Kidney (tissue), 14 donors: ENCODE measurements around the gene GNA12. TPM values are rescaled to one million over a fixed set of nuclear protein-coding genes. Genes with fewer than 3 reads are reported as not detected.
A peak's percentile ranks its signal among the peaks of the same experiment; 100 is the strongest.

Experiments used
- DNase-seq, 5 donors: peaks; one replicate each; pipeline ENCODE4 v3.0.0-alpha.2; 2013 to 2020
- FAIRE-seq: peaks from 2 replicates; lab custom pipeline; 2012; peaks lifted over from hg19 to GRCh38; lab: Jason Lieb, UNC
- H3K27ac ChIP-seq, 2 donors: one replicate each; pipeline ENCODE4 v1.7.0; 2013; ENCODE audit warnings: low read depth in 2 of 2, low read length in 2 of 2, inconsistent platforms in 1 of 2
- H3K27me3 ChIP-seq: one replicate; pipeline ENCODE4 v1.7.1; 2013; ENCODE audit warnings: low read length, inconsistent platforms; ENCODE audit not compliant: control insufficient read depth, insufficient read depth
- H3K36me3 ChIP-seq, 3 donors: one replicate each; pipeline versions ENCODE4 v1.7.0 to v1.7.1; 2013; ENCODE audit warnings: low read length in 3 of 3, control low read depth in 1 of 3, inconsistent platforms in 1 of 3; ENCODE audit not compliant: insufficient read depth in 3 of 3, control insufficient read depth in 2 of 3
- H3K4me1 ChIP-seq, 3 donors: one replicate each; pipeline versions ENCODE4 v1.7.0 to v1.7.1; 2013; ENCODE audit warnings: low read length in 3 of 3, inconsistent platforms in 1 of 3, low read depth in 1 of 3; ENCODE audit not compliant: control insufficient read depth in 2 of 3, insufficient read depth in 2 of 3
- H3K4me3 ChIP-seq, 3 donors: one replicate each; pipeline versions ENCODE4 v1.7.0 to v1.8.1; 2013; ENCODE audit warnings: low read length in 3 of 3, control low read depth in 1 of 3, inconsistent platforms in 1 of 3
- H3K9ac ChIP-seq, 3 donors: one replicate each; pipeline versions ENCODE4 v1.7.0 to v1.7.1; 2013; ENCODE audit warnings: low read length in 3 of 3, control low read depth in 1 of 3, inconsistent platforms in 1 of 3
- H3K9me3 ChIP-seq, 3 donors: one replicate each; pipeline versions ENCODE4 v1.7.0 to v1.7.1; 2013; ENCODE audit warnings: low read length in 3 of 3, control low read depth in 1 of 3, inconsistent platforms in 1 of 3; ENCODE audit not compliant: control insufficient read depth in 2 of 3, insufficient read depth in 1 of 3
- intact Hi-C: fragments of 100-400 bp; cut with DNase I; formaldehyde crosslinking; loops from one replicate; pipeline ENCODE4 v1.11.1; 2022
- polyA plus RNA-seq: library from polyadenylated mRNA; stranded (reverse); fragments of 350-450 nt; fragmentation: Illumina TruSeq; extraction: RNeasy Lipid Tissue Mini Kit (QIAGEN cat#74804); gene quantifications from one replicate; pipeline ENCODE4 v1.2.3, GENCODE V29; 2014; ENCODE audit warnings: low read depth, low replicate concordance; ENCODE audit not compliant: insufficient read depth
- total RNA-seq: library from RNA; stranded (reverse); fragmentation: NEBNext Ultra II Directional; extraction: Animal tissue kit (Norgen Biotek cat#: 25700); gene quantifications from one replicate; pipeline ENCODE4 v1.2.1, GENCODE V29; 2021
- TF ChIP-seq, protein P1 (sequence below): IDR thresholded peaks from 3 replicates; pipeline ENCODE4 v1.5.1; 2012; ENCODE audit warnings: mild to moderate bottlenecking, moderate library complexity, borderline replicate concordance; ENCODE audit not compliant: insufficient read depth; ENCODE audit errors: extremely low read depth
- donor health status: control.
- donor health status: control.
- donor health status: control.
- donor health status: control.
- donor health status: control.
- donor health status: DM: yes; HTN: yes; CAD: no.
- donor health status: Normal renal cell carcinoma (clear cell type).

GNA12 gene
- total and polyA plus RNA-seq, 2 donors from 2014 or later: 16.5 to 41.1 TPM

DNA sequence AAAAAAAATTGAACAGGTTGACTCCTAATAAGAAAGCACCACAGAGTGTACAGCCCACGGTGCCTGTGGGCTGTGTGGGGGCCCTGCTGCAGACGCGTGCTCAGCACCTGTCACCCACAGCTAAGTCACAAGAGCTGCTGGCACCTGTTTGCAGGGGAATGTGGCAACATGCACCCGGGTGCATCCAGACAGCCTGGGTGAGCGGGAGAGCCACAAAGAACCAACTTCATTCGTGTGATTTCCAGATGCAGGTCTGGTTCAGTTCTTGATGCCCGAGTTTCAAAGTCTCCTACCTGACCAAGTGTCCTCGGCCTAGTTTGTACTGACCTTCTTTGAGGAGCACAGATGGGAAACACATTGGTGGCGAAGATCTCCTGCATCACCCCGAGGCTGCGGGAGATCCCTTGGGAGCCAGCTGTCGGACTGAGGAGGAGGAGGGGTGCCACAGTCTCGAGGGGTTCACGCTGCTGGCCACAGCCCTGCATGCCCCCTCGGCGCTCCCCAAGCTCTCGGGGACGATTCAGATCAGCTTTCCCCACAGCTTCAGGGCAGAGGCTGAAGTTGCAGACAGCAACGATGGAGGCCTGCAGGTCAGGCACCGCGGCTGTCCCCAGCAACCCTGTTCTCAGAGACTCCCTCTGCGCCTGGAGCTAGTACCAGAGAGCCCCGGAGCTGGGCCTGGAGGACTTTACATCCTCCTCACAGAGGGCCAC lies 120.8 kb downstream of the GNA12 start:
- H3K27me3 ChIP-seq: no peaks in the 10 kb centered on the region
- peak in 1 of 5 donors; percentile 39 for DNase-seq
- H3K4me1 ChIP-seq: no peaks in the 10 kb centered on the region
- intact Hi-C loops: no loop called here
- TF ChIP-seq, protein P1, sequence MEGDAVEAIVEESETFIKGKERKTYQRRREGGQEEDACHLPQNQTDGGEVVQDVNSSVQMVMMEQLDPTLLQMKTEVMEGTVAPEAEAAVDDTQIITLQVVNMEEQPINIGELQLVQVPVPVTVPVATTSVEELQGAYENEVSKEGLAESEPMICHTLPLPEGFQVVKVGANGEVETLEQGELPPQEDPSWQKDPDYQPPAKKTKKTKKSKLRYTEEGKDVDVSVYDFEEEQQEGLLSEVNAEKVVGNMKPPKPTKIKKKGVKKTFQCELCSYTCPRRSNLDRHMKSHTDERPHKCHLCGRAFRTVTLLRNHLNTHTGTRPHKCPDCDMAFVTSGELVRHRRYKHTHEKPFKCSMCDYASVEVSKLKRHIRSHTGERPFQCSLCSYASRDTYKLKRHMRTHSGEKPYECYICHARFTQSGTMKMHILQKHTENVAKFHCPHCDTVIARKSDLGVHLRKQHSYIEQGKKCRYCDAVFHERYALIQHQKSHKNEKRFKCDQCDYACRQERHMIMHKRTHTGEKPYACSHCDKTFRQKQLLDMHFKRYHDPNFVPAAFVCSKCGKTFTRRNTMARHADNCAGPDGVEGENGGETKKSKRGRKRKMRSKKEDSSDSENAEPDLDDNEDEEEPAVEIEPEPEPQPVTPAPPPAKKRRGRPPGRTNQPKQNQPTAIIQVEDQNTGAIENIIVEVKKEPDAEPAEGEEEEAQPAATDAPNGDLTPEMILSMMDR: no peak
- no peak overlapping the region for H3K4me3 ChIP-seq
- FAIRE-seq: no peak
- no peak overlapping the region for H3K9ac ChIP-seq
- H3K36me3 ChIP-seq: no peaks in the 10 kb centered on the region
- no peak overlapping the region for H3K27ac ChIP-seq
- H3K9me3 ChIP-seq: no peaks in the 10 kb centered on the region

DNA sequence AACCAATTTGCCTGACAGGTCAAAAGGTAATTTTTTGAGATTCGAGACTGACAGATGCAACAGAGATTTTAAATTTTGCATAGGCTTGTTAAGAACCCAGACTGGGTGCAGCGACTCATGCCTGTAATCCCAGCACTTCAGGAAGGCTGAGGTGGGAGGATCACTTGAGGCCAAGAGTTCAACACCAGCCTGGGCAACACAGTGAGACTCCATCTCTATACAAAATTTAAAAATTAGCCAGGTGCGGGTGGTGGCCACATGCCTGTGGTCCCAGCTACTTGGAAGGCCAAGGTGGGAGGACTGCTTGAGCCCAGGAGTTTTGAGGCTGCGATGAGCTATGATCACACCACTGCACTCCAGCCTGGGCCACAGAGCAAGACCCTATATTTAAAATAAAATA lies 121.5 kb downstream of the GNA12 start:
- Histone ChIP-seq H3K4me1 (no peaks in the 10 kb centered on the region), H3K36me3 (no peaks in the 10 kb centered on the region), H3K9ac (no peak overlapping the region), H3K9me3 (no peaks in the 10 kb centered on the region), H3K27ac (no peak overlapping the region), H3K4me3 (no peak overlapping the region), H3K27me3 (no peaks in the 10 kb centered on the region)
- FAIRE-seq: no peak
- DNase-seq: peak in 1 of 5 donors; percentile 19
- intact Hi-C loops: no loop called here
- TF ChIP-seq, protein P1: no peak

DNA sequence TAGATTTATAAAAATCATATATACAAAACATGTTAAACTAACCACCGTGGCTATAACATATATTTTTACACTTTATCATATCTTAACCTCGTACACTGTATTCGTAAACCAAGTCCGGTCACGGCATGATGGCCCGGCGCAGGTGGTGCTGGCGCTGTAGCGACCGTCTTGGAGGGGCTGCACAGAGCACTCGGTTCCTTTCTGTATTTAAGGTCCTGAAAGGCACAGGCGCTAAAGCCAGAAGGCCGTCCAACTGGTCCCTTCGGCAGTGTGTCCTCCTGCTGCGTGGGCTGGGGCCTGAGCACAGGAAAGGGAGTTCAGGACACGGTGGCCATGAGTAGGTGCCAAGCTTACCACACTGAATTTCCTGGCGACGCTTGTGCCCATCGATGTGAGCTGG lies 122.3 kb downstream of the GNA12 start:
- peaks cover 0 to 1% (median 0%) of the 10 kb centered on the region in 3 donors for H3K4me1 ChIP-seq
- no peaks in the 10 kb centered on the region for H3K36me3 ChIP-seq
- no peaks in the 10 kb centered on the region for H3K27me3 ChIP-seq
- no peak overlapping the region for H3K4me3 ChIP-seq
- intact Hi-C loops: no loop called here
- H3K27ac ChIP-seq: no peak overlapping the region
- H3K9ac ChIP-seq: no peak overlapping the region
- TF ChIP-seq, protein P1: no peak
- DNase-seq: peak in 1 of 5 donors; percentile 71
- no peak for FAIRE-seq
- no peaks in the 10 kb centered on the region for H3K9me3 ChIP-seq
